Measurements from ENCODE around the gene DSE. TPM values are rescaled to one million over a fixed set of nuclear protein-coding genes. Genes with fewer than 3 reads are reported as not detected.

Gene DSE
- total RNA-seq, 1 donor from 2014 or later: 66.1 TPM

DNA sequence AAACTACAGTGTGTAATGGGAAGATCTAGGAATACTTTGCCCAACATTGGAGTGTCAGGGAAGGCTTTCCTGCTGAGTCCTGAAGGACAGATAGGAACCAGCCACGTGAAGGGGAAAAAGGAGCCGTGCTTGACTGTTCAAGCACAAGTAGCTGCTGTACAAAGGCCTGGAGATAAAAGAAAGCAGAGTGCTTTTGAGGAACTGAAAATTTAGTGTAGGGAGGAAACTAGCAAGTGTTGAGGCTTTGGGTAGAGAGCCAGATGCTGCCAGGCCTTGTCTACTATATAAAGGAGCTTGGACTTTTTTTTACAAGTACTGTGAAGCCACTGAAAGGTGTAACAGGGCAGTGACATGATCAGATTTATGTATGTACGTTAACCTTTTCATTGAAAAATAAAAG is 39.0 kb downstream of the DSE start:
- DNase-seq (ENCODE audit: low read depth, low spot score): no peak

DNA sequence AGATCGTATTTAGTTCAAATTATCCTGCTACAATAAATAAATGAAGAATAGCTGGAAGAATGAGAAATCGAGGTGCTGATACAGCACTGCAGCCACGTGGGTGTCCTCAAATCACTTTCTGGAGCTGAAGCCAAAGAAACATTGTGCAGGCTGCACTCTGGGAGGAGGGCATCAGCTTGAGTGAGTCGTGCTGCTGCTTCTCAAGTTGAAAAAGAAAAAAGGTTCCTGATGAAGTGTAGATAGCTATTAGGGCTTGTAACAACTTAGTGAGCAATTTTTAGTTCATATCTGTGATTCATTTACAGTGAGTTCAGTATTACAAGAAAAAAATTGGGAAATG is 40.5 kb downstream of the DSE start:
- DNase-seq (ENCODE audit: low read depth, low spot score): no peak

- no peak for DNase-seq (ENCODE audit: low read depth, low spot score)
These were observed 41.5 kb downstream of the DSE start for GRCh38 chr6:116412270-116412669.

DNA sequence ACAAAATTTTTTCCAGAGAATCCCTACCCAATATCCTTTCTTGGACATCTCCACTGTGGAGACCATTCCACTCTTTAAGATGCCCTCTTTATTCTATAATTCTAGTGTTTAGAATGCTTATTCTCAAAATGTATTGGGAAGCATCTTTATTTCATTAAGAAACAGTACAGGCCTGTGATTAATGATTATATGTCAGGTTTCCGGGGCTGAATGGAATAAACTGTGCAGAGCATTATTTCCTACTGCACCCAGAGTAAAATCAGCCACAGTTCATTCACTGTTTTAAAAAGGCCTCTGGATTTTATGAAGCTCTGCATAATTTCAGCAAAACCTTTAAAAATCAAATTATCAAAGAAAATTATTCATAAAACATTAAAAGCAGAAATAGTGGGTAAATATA is 42.6 kb downstream of the DSE start:
- DNase-seq (ENCODE audit: low read depth, low spot score): no peak

GRCh38 chr6:116417661-116418060 is 46.9 kb downstream of the DSE start:
- DNase-seq (ENCODE audit: low read depth, low spot score): no peak

GRCh38 chr6:116419069-116419786 is 48.5 kb downstream of the DSE start:
- DNase-seq (ENCODE audit: low read depth, low spot score): no peak

- DNase-seq (ENCODE audit: low read depth, low spot score): no peak
These were observed 49.6 kb downstream of the DSE start for GRCh38 chr6:116420341-116420740.

DNA sequence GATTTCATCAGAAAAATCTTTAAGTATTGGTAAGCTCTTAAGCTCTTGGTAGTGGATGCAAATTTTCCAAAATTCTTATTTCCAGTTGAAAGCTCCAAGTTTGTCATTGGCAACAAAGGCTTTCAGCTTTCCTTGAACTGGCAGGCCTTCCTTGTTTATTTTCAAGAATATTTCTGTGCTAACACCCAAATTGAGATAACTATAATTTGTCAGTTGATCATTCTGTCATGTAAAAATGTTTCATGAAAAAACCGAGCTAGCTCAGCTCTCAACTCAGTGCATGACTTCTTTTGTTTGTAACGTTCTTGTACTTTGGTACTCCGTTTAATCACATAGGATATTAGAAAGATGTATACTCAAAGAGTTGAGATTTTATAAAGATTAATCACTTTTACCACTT is 51.5 kb downstream of the DSE start:
- DNase-seq (ENCODE audit: low read depth, low spot score): no peak

DNA sequence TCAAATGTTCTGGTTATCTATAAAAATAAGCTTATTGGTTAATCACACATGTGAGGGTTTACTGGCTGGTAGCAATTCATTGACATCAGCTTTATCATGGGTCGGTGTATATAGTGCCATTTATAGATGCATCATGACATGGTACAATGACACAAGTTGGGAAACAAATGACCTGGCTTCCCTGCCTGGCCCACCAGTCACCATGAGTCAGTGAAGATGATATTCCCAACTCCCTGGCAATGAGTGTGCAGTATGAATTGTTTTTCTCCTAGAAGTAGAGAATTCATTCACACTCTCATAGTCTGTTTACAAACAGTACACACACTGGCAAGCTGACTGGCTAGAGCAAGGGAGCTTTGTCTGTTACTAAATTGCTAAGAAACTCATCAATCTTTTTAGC is 53.3 kb downstream of the DSE start:
- DNase-seq (ENCODE audit: low read depth, low spot score): no peak

DNA sequence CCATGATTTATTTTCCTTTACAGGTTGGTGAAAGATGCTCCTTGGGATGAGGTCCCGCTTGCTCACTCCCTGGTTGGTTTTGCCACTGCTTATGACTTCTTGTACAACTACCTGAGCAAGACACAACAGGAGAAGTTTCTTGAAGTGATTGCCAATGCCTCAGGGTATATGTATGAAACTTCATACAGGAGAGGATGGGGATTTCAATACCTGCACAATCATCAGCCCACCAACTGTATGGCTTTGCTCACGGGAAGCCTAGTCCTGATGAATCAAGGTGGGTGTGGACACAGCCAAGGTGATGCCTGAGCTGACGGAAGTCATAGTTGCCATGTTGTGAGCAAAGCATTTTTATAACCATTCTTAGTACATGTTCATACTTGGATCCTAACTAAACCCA is 55.8 kb downstream of the DSE start:
- no peak for DNase-seq (ENCODE audit: low read depth, low spot score)

GRCh38 chr6:116429111-116429510 is 58.4 kb downstream of the DSE start:
- no peak for DNase-seq (ENCODE audit: low read depth, low spot score)

DNA sequence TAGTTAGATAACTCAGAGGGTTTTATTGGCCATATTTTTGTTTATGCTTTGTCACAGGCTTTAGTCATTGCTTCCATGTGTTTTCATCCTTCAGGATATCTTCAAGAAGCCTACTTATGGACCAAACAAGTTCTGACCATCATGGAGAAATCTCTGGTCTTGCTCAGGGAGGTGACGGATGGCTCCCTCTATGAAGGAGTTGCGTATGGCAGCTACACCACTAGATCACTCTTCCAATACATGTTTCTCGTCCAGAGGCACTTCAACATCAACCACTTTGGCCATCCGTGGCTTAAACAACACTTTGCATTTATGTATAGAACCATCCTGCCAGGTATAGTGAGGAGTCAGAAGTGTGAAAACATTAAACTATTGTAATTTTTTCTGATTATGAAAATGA is 60.1 kb downstream of the DSE start:
- no peak for DNase-seq (ENCODE audit: low read depth, low spot score)

- no peak for DNase-seq (ENCODE audit: low read depth, low spot score)
These were observed 61.3 kb downstream of the DSE start for GRCh38 chr6:116431964-116432595.

DNA sequence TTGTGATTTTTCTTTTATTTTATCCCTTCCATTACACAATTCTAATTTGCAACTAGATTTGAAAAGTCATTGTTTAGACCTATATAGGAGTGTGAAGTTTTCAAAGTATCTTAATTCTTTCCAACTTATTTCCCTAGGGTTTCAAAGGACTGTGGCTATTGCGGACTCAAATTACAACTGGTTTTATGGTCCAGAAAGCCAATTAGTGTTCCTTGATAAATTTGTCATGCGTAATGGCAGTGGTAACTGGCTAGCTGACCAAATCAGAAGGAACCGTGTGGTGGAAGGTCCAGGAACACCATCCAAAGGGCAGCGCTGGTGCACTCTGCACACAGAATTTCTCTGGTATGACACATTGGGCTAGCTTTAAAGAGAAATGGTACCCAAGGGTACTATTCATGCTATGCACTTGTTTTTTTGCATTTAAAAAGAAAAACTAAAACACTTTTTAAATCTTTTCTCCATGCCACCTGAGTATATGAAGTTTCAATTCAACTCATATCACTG is 62.5 kb downstream of the DSE start:
- no peak for DNase-seq (ENCODE audit: low read depth, low spot score)

- no peak for DNase-seq (ENCODE audit: low read depth, low spot score)
These were observed 63.4 kb downstream of the DSE start for GRCh38 chr6:116434056-116434725.

GRCh38 chr6:116436586-116436985 is 65.8 kb downstream of the DSE start:
- no peak for DNase-seq (ENCODE audit: low read depth, low spot score)

- no peak for DNase-seq (ENCODE audit: low read depth, low spot score)
These were observed 66.9 kb downstream of the DSE start for GRCh38 chr6:116437656-116438055.

DNA sequence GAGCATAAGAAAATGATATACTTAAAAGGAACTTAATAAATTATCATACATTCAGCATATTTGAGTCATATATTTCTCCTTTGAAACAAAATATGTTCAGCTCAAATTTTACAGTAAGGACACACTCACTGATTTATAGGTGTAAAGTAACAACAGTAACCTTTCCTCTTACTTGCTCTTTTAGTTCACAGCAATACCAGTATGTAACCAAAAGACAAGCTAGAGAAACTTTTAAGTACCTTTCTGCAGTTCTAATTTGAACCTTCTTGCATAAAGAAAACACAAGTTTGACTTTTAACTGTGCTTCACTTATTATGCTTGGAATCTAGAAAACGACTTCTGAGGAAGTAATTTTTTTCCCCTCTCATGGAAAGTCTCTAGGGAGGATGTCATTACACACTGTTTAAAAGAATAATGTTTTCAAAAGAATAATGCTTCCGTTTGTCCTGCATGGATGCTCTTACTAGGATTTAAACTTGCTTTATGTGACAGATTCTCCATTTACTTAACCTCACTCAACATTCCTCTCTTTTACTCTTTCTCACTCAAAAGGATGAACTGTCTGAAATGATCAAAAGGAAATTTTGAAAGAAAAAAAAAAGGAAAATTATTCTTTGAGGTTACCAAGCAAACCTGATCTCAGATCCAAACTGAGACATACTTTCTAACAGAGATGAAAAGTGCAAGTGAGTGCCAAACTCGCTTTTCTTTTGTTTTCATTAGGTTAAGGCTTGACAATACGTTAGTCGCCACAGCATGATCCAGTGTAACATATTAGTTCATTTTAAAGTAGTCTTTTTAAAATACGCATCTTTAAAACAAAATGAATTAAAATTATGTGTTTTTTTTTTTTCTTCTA is 68.1 kb downstream of the DSE start:
- DNase-seq (ENCODE audit: low read depth, low spot score): no peak

DNA sequence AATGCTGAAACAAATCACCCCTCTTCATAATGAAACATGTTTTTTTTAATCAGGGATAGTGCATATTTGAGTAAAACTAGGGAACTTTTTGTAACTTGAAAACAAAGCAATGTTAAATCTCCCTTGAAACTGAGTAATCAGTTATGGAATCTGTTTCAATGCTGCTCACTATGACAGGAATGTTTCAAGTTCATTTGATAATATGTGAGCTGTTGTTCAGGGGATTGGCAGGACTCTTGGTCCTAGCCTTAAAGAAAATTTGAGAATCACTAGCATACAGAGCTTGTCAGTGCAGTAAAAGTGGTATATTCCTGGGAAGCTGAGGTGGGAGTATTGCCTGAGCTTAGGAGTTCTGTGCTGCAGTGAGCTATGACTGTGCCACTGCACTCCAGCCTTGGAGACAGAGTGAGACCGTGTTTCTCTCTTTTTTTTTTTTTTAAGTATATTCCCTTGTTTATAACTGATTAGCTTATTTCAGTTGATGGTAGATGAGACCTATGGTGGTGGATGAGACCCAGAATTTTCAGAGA is 68.8 kb downstream of the DSE start:
- DNase-seq (ENCODE audit: low read depth, low spot score): no peak

- DNase-seq (ENCODE audit: low read depth, low spot score): no peak
These were observed 72.4 kb downstream of the DSE start for GRCh38 chr6:116443105-116443504.

GRCh38 chr6:116444092-116444491 is 73.3 kb downstream of the DSE start:
- DNase-seq (ENCODE audit: low read depth, low spot score): no peak

DNA sequence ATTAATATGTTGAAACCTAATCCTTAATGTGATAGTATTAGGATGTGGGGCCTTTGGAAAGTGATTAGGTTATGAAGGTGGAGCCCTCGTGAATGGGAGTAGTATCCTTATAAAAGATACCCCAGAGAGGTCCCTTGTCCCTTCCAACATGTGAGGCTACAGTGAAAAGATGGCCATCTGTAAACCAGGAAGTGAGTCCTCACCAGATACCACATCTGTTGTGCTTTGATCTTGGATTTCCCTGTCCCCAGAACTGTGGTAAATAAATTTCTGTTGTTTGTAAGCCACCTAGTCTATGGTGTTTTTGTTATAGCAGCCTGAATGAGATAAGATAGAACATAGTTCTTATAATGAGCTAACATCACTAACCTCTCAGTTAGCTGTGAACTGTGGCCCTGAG is 73.8 kb downstream of the DSE start:
- no peak for DNase-seq (ENCODE audit: low read depth, low spot score)
